HG03108 (cell line): ENCODE data around the gene OR13A1.
"Not testable (repeated sequence)": the region's sequence is repeated elsewhere in the genome, so short reads cannot be mapped to it uniquely, and the experiment has no call there.

Experiments used
- ATAC-seq: cut with Tn5 transposase; IDR thresholded peaks from one replicate; pipeline ENCODE4 v1.9.1; 2021; ENCODE audit warnings: moderate library complexity; ENCODE audit not compliant: unreplicated experiment

The OR13A1 gene

DNA sequence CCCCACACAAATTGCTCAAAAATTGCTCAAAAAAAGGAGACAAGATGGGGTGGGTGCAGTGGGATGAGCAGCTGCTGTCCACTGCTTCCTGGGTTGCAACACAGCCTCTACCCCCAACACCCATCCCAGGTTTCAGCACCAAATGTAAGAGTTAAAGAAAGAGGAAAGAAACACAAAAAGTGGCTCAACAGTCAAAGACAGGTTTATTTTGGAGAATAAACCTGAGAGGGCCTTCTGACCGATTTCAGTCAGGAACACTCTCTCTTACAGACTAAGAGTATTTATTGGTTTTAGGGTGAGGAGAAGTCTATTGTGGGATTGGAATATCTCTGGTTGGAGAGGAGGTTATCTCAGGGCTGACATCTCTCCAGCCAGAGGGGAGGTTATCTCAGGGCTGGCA, 28.4 kb downstream of the OR13A1 start:
- ATAC-seq: no peak

DNA sequence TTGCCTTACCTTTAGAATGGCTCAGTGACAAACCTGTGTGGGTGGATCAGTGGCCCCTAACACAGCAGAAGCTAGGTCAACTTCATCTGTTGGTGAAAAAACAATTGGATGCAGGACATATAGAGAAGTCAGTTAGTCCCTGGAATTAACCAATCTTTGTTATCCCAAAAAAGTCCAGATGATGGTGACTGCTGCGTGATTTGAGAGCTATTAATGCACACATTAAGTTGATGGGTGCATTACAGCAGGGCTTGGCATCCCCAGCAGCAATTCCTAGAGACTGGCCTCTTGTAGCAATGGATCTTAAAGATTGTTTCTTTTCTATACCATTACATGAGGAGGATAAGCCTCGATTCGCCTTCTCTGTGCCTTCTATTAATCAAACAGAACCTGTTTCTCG, 33.3 kb downstream of the OR13A1 start:
- ATAC-seq: no peak

DNA sequence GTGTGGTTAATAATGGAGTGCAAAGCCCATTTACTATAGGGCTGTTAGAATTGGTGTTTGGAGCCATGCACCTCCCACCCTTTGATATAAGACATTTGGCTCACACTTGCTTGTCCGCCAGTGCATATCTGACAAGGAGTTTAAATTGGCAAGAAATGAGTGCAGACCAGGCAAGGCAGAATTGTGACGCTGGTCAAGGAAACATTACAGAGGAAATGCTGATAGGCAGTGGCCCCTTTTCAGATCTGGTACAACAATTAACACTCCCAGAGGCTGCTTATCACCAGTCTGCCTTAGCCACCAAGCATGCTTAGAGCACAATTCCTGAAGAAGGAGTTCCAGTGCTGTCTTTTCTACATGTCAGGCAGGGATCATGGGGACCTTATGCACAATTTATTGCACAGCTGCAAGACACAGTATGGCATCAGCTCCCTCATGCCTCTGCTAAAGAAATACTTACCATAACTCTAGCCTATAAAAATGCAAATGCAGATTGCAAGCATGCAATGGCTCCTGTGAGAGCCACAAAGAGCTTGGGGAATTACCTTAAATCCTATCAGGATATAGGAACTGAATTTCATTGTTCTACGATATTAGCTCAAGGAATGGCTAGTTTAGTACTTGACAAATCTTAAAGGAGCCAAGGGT, 35.2 kb downstream of the OR13A1 start:
- ATAC-seq: no peak

DNA sequence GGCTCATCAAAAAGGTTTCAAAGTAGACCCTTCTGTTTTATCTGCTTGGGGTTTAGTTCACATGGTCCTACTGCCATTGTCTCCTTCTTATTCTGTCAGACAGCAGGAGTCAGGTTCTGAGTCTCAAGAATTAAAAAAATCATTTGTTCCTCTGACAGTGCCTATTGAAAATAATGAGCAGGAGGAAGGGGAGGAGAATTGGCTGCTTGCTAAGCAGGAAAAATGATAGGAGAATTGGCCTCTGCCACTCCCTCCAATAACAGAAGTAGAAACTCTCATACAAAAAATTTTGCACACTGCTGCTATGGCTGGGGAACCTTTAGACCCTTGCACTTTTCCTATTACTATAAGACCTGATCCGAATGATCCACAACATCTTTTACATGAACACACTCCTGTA, 35.7 kb downstream of the OR13A1 start:
- ATAC-seq: no peak

DNA sequence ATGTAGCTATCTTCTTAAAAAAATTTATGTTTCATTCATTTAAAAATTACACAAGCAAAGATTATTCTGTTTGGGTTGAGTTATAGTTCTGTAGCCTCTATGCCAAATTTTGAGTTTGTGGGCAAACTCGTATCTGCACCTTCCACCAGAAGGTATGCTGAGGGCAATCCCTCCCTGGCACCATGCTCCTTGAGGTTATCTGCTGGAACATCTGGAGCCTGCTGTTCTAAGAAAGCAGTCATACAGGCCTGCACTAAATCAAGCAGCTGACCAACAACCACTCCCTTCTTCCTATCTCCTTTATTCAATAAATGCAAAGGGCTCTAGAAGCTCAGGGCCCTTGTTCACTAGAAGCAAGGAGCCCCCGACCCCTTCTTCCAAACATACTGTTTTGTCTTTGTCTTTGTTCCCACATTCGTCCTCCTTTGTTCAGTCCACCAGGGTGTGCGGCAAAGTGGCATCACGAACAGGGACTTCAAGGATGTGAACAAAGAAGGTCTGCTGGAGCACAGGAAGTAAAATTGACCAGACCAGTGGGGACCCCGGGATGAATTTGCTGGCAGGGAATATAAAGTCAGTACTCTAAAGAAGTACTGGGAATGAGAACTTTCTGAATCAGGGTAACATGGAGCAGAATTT, 36.4 kb downstream of the OR13A1 start:
- no peak for ATAC-seq

DNA sequence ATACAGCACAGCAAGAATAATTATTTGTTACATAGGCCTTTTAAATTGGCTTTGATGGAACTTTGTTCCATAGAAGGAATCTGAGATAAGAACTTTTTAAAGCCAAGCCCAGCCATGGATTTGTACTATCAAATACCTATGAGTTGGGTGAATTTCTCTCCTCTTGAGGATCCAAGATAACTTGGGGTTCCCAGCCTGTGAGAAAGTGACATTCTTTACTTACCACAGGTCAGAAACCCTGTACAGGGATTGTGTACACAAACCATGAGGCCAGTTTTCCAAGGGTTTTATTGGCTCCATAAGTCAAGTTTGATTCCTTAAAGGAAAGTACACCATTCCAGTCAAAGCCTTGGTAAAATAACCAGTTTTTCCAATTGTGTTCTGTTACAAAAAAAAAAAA, 39.3 kb downstream of the OR13A1 start:
- ATAC-seq: not testable (repeated sequence)

DNA sequence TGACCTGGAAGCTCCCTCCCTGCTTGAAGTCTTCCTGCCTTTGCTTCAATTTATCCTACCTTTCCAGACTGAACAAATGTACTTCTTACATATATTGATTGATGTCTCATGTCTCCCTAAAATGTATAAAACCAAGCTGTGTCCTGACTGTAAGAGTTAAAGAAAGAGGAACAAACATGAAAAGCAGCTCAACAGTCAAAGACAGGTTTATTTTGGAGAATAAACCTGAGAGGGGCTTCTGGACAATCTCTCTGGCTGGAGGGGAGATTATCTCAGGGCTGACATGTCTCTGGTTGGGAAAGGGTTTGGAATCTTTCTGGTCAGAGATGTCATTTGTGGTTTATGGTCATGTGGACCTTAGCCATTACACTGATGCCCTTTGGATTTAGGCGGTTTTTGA, 41.0 kb downstream of the OR13A1 start:
- ATAC-seq: no peak

DNA sequence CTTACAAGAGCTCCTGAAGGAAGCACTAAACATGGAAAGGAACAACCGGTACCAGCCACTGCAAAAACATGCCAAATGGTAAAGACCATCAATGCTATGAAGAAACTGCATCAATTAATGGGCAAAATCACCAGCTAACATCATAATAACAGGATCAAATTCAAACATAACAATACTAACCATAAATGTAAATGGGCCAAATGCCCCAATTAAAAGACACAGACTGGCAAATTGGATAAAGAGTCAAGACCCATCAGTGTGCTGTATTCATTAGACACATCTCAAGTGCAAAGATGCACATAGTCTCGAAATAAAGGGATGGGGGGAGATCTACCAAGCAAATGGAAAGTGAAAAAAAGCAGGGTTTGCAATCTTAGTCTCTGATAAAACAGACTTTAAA, 47.6 kb downstream of the OR13A1 start:
- ATAC-seq: not testable (repeated sequence)

DNA sequence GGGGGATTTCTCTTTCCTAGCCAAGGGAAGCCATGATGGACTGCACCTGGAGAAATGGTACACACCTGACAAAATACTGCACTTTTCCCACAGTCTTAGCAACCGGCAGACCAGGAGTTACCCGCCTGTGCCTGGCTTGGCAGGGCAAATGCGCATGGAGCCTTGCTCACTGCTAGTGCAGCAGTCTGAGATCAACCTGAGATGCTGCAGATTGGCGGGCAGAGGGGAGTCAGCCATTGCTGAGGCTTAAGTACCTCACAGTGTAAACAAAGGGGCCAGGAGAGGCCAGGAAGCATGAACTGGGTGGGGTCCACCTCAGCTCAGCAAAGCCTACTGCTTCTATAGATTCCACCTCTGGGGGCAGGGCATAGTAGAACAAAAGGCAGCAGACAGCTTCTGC, 49.4 kb downstream of the OR13A1 start:
- ATAC-seq: no peak

DNA sequence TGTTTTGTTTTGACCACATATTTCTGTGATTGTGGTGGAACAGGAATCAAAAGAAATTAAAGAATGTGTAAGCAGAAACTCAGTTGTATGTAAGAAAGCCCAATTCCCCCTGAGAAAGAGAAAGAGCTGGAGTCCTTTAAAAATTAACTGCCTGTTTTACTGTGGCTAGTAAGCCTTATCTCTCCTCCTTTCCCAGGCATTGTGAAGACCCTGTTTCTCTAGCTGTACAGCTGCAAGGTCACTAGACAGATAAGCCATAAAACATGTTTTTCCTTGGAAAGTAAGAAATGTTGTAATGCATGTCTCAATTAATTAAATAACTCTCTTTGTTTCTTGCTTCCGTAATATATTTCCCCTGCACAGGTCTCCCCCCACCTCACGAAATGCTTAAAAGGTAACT, 53.5 kb downstream of the OR13A1 start:
- no peak for ATAC-seq

DNA sequence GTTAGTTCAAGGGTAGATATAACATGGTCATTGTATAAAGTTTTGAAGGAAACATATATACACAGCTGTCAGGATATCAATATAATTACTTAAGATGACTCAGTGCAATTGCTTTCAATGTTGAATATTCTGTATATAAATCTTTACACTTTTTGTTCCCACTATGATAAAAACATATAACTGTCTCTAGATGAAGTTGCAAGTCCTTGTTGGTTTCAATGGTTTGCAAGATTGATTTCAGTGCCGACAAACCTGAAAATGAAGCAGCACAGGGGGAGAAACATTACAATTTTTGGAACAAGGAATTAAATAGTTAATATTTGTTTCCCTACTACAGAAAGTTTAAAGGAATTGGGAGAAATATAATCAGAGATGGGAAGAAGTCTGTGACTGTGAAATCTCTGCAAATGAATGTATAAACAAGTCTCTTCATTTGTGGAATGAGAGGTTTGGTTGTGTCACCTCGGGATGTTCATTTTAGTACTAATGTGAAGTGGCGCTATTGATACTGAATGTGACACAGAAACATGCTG, 54.1 kb downstream of the OR13A1 start:
- no peak for ATAC-seq

DNA sequence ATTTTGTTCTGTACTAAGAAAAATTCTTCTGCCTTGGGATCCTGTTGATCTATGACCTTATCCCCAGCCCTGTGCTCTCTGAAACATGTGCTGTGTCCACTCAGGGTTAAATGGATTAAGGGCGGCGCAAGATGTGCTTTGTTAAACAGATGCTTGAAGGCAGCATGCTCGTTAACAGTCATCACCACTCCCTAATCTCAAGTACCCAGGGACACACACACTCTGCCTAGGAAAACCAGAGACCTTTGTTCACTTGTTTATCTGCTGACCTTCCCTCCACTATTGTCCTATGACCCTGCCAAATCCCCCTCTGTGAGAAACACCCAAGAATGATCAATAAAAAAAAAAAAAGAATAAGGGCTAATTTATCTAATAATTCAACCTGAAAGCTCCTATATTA, 54.8 kb downstream of the OR13A1 start:
- not testable (repeated sequence) for ATAC-seq

DNA sequence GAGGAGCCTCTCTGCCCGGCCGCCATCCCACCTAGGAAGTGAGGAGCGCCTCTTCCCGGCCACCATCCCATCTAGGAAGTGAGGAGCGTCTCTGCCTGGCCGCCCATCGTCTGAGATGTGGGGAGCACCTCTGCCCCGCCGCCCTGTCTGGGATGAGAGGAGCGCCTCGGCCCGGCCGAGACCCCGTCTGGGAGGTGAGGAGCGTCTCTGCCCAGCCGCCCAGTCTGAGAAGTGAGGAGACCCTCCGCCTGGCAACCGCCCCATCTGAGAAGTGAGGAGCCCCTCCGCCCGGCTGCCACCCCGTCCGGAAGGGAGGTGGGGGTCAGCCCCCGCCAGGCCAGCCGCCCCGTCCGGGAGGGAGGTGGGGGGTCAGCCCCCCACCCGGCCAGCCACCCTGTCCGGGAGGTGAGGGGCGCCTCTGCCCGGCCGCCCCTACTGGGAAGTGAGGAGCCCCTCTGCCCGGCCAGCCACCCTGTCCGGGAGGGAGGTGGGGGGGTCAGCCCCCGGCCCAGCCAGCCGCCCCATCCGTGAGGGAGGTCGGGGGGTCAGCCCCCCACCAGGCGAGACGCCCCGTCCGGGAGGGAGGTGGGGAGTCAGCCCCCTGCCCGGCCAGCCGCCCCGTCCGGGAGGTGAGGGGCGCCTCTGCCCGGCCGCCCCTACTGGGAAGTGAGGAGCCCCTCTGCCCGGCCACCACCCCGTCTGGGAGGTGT, 55.5 kb downstream of the OR13A1 start:
- ATAC-seq: not testable (repeated sequence)

DNA sequence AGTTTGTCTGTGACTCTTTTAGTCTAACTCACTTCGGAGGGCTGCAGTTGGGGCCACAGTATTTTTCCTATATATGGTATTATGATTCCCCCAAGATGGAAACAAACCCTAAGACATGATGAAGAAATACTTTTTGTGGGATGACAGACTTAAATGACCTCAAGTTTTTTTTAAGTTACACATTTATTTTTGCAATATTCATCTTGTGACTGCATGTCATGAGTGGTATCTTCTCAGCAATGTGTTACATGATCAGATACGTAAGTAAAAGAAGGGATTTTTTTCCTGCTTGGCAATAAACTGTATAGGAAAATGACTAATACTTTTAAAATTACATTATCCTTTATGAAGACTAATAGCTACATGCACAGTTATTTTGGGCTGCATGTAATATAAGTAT, 57.8 kb downstream of the OR13A1 start:
- ATAC-seq: no peak

DNA sequence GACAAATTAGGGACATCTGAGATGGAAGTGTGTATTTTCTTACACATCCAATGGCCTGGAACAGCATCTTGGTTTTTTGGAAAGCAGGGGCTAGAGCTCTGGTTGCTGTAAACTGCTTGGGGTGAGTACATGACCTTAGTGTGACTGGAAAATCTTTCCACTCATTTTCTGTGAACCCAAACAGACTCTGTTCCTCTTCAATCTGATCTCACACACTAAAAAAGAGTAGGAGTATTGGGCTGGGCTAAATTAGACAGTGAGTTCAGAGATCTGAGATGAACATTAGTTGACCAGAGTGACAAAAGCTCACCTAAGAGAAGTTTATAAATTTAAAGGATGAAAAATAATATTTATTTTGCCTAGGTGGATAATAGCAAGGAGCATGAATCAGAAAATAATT, 59.2 kb downstream of the OR13A1 start:
- no peak for ATAC-seq

DNA sequence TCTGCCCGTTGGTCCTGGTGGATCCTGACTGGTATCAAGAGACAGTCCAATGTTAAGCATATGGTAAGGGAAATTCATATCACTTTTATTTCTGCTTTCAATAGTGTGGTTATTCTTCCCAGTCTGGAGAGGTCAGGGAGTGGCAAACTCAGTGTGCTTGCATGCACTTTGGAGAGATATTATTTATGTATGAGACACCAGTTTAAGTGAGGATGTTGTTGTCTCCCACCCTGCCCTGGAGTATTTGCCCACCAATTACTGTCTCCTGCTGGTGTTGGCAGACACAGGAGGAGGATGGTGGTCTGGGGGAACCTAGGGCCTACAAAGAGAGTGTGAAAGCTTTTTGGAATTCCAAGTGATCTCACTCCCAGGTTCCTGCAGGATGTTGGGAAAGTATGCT, 59.7 kb downstream of the OR13A1 start:
- no peak for ATAC-seq

DNA sequence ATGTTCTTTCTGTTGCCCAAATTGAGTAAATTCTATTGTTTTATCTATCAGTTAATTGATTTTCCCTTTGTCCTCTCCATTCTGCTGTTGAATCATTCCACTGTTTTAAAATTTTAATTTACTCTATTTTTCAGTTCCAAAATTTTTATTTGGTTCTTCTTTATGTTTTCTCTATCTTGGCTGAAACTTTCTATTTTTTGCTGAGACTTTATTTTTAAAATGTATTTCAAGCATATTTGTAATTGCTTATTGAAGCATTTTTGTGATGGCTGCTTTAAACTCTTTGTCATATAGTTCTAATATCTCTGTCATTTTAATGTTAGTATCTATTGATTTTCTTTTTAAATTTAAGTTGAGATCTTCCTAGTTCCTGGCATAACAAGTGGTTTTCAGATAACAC, 60.5 kb downstream of the OR13A1 start:
- ATAC-seq: no peak

DNA sequence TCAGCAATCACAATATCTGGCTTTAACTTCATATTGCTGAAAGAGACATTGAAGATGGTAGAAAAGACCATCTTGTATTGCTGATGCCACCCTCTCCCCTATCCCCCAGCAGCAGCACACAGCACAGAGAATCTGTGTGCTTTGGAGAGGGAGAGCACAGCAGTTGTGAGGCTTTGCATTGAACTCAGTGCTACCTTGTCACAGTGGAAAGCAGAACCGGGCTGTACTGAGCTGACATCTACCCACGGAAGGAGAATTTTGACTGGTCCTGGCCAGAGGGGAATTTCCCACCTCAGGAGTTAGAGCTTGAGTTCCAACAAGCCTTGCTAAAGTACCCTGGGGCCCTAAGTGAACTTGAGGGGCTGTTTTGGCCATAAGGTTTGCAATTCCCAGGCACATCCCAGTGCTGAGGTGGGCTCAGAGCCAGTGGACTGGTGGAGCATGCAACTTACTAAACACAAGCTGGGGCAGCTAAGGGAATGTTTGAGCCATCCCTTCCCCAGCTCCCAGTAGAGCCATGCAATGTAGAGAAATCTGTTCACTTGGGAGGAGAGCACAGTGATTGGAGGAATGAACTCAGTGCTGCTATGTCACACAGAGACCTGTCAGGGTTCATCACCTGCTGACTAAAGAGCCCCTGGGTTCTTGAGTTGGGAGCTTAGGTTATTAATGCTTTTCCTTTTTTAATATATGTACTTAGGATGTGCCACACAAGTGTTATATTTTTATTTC, 62.1 kb downstream of the OR13A1 start:
- peak; percentile 46 for ATAC-seq
